Measurements from ENCODE around the gene CASP5.
"Not testable (repeated sequence)": the region's sequence is repeated elsewhere in the genome, so short reads cannot be mapped to it uniquely, and the experiment has no call there.

The CASP5 gene

GRCh38 chr11:104973616-104974015 lies 49.4 kb downstream of the CASP5 start:
- Histone ChIP-seq H3K27ac (ENCODE audit: low read depth, low read length, poor library complexity, severe bottlenecking) (no peak overlapping the region), H3K9me2 (ENCODE audit: low read depth, low read length) (no peaks in the 10 kb centered on the region), H3K79me2 (ENCODE audit: insufficient read depth, low read length) (no peaks in the 10 kb centered on the region), H3K9ac (ENCODE audit: low read length) (no peak overlapping the region), H2AFZ (ENCODE audit: low read length) (no peak overlapping the region), H3K4me1 (ENCODE audit: insufficient read depth, low read length, severe bottlenecking) (no peaks in the 10 kb centered on the region), H3K27me3 (ENCODE audit: insufficient read depth, low read length) (no peaks in the 10 kb centered on the region), H3K9me3 (ENCODE audit: low read length) (no peaks in the 10 kb centered on the region), H4K20me1 (ENCODE audit: insufficient read depth, low read length) (no peaks in the 10 kb centered on the region), H3K4me2 (ENCODE audit: low read length) (no peak overlapping the region), H3K4me3 (ENCODE audit: low read depth, low read length, poor library complexity, severe bottlenecking) (no peak overlapping the region), H3F3A (ENCODE audit: insufficient read depth, low read length) (no peaks in the 10 kb centered on the region), H3K36me3 (ENCODE audit: insufficient read depth, low read length) (no peaks in the 10 kb centered on the region)
- TF ChIP-seq EZH2 (IDR thresholded peaks at IDR 0.05; ENCODE audit: borderline replicate concordance, low read length): no peak
- TF ChIP-seq CTCF (IDR thresholded peaks at IDR 0.05; ENCODE audit: low read length): no peak

- H3K4me3 ChIP-seq (ENCODE audit: low read depth, low read length, poor library complexity, severe bottlenecking); H3K27me3 ChIP-seq (ENCODE audit: insufficient read depth, low read length): not testable (repeated sequence)
Observed at GRCh38 chr11:104972924-104973323, 50.0 kb downstream of the CASP5 start.

GRCh38 chr11:104970756-104971155 lies 52.2 kb downstream of the CASP5 start:
- no peaks in the 10 kb centered on the region for H3K79me2 ChIP-seq (ENCODE audit: insufficient read depth, low read length)
- no peak overlapping the region for H2AFZ ChIP-seq (ENCODE audit: low read length)
- no peaks in the 10 kb centered on the region for H4K20me1 ChIP-seq (ENCODE audit: insufficient read depth, low read length)
- H3K4me3 ChIP-seq (ENCODE audit: low read depth, low read length, poor library complexity, severe bottlenecking): no peak overlapping the region
- H3K4me1 ChIP-seq (ENCODE audit: insufficient read depth, low read length, severe bottlenecking): peaks cover 5% of the 10 kb centered on the region
- TF ChIP-seq EZH2 (IDR thresholded peaks at IDR 0.05; ENCODE audit: borderline replicate concordance, low read length) (no peak), CTCF (IDR thresholded peaks at IDR 0.05; ENCODE audit: low read length) (no peak)
- no peaks in the 10 kb centered on the region for H3K36me3 ChIP-seq (ENCODE audit: insufficient read depth, low read length)
- H3K9me2 ChIP-seq (ENCODE audit: low read depth, low read length): no peaks in the 10 kb centered on the region
- H3K9me3 ChIP-seq (ENCODE audit: low read length): no peaks in the 10 kb centered on the region
- no peak overlapping the region for H3K4me2 ChIP-seq (ENCODE audit: low read length)
- H3F3A ChIP-seq (ENCODE audit: insufficient read depth, low read length): no peaks in the 10 kb centered on the region
- no peak overlapping the region for H3K27ac ChIP-seq (ENCODE audit: low read depth, low read length, poor library complexity, severe bottlenecking)
- H3K9ac ChIP-seq (ENCODE audit: low read length): no peak overlapping the region
- no peaks in the 10 kb centered on the region for H3K27me3 ChIP-seq (ENCODE audit: insufficient read depth, low read length)

More at GRCh38 chr11:104972924-104973323, 50.0 kb downstream of the CASP5 start:
- not testable (repeated sequence) for H3K4me2 ChIP-seq (ENCODE audit: low read length); H2AFZ ChIP-seq (ENCODE audit: low read length); H3F3A ChIP-seq (ENCODE audit: insufficient read depth, low read length); H3K9me3 ChIP-seq (ENCODE audit: low read length); H3K9ac ChIP-seq (ENCODE audit: low read length); H3K4me1 ChIP-seq (ENCODE audit: insufficient read depth, low read length, severe bottlenecking); H3K36me3 ChIP-seq (ENCODE audit: insufficient read depth, low read length); H4K20me1 ChIP-seq (ENCODE audit: insufficient read depth, low read length); H3K9me2 ChIP-seq (ENCODE audit: low read depth, low read length); H3K79me2 ChIP-seq (ENCODE audit: insufficient read depth, low read length); H3K27ac ChIP-seq (ENCODE audit: low read depth, low read length, poor library complexity, severe bottlenecking)
